ENCODE measurements around the gene CFAP221.

The CFAP221 gene

GRCh38 chr2:119644186-119644585 is 99.9 kb downstream of the CFAP221 start:
- Histone ChIP-seq H3K4me3 (ENCODE audit: insufficient read length, low read depth) (no peak overlapping the region), H3K9me3 (ENCODE audit: insufficient read depth, low read length) (no peaks in the 10 kb centered on the region), H3K4me1 (ENCODE audit: insufficient read depth, insufficient read length) (peaks cover 3% of the 10 kb centered on the region), H3K27me3 (ENCODE audit: insufficient read depth, insufficient read length) (peaks cover 12% of the 10 kb centered on the region), H3K9ac (ENCODE audit: insufficient read length, low read depth) (no peak overlapping the region), H3K36me3 (ENCODE audit: insufficient read depth, insufficient read length, low read length) (no peaks in the 10 kb centered on the region)
- DNase-seq (ENCODE audit: low read depth, low spot score): no peak
- TF ChIP-seq YY1 (IDR thresholded peaks at IDR 0.05; ENCODE audit: insufficient read depth, insufficient read length): no peak
- TF ChIP-seq ZNF274 (IDR thresholded peaks at IDR 0.05; ENCODE audit: low read depth, low read length): no peak
- TF ChIP-seq SUZ12 (IDR thresholded peaks at IDR 0.05; ENCODE audit: extremely low read depth, insufficient read depth, insufficient read length): no peak

- H3K9ac ChIP-seq (ENCODE audit: insufficient read length, low read depth): no peak overlapping the region
- peaks cover 8% of the 10 kb centered on the region for H3K27me3 ChIP-seq (ENCODE audit: insufficient read depth, insufficient read length)
- no peaks in the 10 kb centered on the region for H3K36me3 ChIP-seq (ENCODE audit: insufficient read depth, insufficient read length, low read length)
- H3K9me3 ChIP-seq (ENCODE audit: insufficient read depth, low read length): no peaks in the 10 kb centered on the region
- DNase-seq (ENCODE audit: low read depth, low spot score): no peak
- no peak overlapping the region for H3K4me3 ChIP-seq (ENCODE audit: insufficient read length, low read depth)
- TF ChIP-seq YY1 (IDR thresholded peaks at IDR 0.05; ENCODE audit: insufficient read depth, insufficient read length) (no peak), ZNF274 (IDR thresholded peaks at IDR 0.05; ENCODE audit: low read depth, low read length) (no peak), SUZ12 (IDR thresholded peaks at IDR 0.05; ENCODE audit: extremely low read depth, insufficient read depth, insufficient read length) (no peak)
- no peaks in the 10 kb centered on the region for H3K4me1 ChIP-seq (ENCODE audit: insufficient read depth, insufficient read length)
Measured at GRCh38 chr2:119645173-119645855, 101.1 kb downstream of the CFAP221 start.

- TF ChIP-seq YY1 (IDR thresholded peaks at IDR 0.05; ENCODE audit: insufficient read depth, insufficient read length): no peak
- TF ChIP-seq SUZ12 (IDR thresholded peaks at IDR 0.05; ENCODE audit: extremely low read depth, insufficient read depth, insufficient read length): no peak
- no peak for TF ChIP-seq ZNF274 (IDR thresholded peaks at IDR 0.05; ENCODE audit: low read depth, low read length)
- H3K4me1 ChIP-seq (ENCODE audit: insufficient read depth, insufficient read length): no peaks in the 10 kb centered on the region
- no peak for DNase-seq (ENCODE audit: low read depth, low spot score)
- H3K4me3 ChIP-seq (ENCODE audit: insufficient read length, low read depth): no peak overlapping the region
- H3K36me3 ChIP-seq (ENCODE audit: insufficient read depth, insufficient read length, low read length): no peaks in the 10 kb centered on the region
- H3K9ac ChIP-seq (ENCODE audit: insufficient read length, low read depth): no peak overlapping the region
- peaks cover 3% of the 10 kb centered on the region for H3K27me3 ChIP-seq (ENCODE audit: insufficient read depth, insufficient read length)
- no peaks in the 10 kb centered on the region for H3K9me3 ChIP-seq (ENCODE audit: insufficient read depth, low read length)
Measured at GRCh38 chr2:119646149-119646548, 101.9 kb downstream of the CFAP221 start.

- Histone ChIP-seq H3K36me3 (ENCODE audit: insufficient read depth, insufficient read length, low read length) (no peaks in the 10 kb centered on the region), H3K4me1 (ENCODE audit: insufficient read depth, insufficient read length) (no peaks in the 10 kb centered on the region)
Measured at GRCh38 chr2:119647440-119648169, 103.4 kb downstream of the CFAP221 start.

GRCh38 chr2:119649364-119649917 is 105.2 kb downstream of the CFAP221 start:
- DNase-seq (ENCODE audit: low read depth, low spot score): no peak
- TF ChIP-seq YY1 (IDR thresholded peaks at IDR 0.05; ENCODE audit: insufficient read depth, insufficient read length) (no peak), SUZ12 (IDR thresholded peaks at IDR 0.05; ENCODE audit: extremely low read depth, insufficient read depth, insufficient read length) (no peak), ZNF274 (IDR thresholded peaks at IDR 0.05; ENCODE audit: low read depth, low read length) (no peak)
- no peak overlapping the region for H3K4me3 ChIP-seq (ENCODE audit: insufficient read length, low read depth)

More at GRCh38 chr2:119647440-119648169, 103.4 kb downstream of the CFAP221 start:
- Histone ChIP-seq H3K9ac (ENCODE audit: insufficient read length, low read depth) (no peak overlapping the region), H3K27me3 (ENCODE audit: insufficient read depth, insufficient read length) (no peaks in the 10 kb centered on the region), H3K4me3 (ENCODE audit: insufficient read length, low read depth) (no peak overlapping the region), H3K9me3 (ENCODE audit: insufficient read depth, low read length) (no peaks in the 10 kb centered on the region)
- no peak for DNase-seq (ENCODE audit: low read depth, low spot score)
- TF ChIP-seq ZNF274 (IDR thresholded peaks at IDR 0.05; ENCODE audit: low read depth, low read length): no peak
- TF ChIP-seq SUZ12 (IDR thresholded peaks at IDR 0.05; ENCODE audit: extremely low read depth, insufficient read depth, insufficient read length): no peak

GRCh38 chr2:119650206-119650605 is 106.0 kb downstream of the CFAP221 start:
- no peak for TF ChIP-seq SUZ12 (IDR thresholded peaks at IDR 0.05; ENCODE audit: extremely low read depth, insufficient read depth, insufficient read length)
- TF ChIP-seq ZNF274 (IDR thresholded peaks at IDR 0.05; ENCODE audit: low read depth, low read length): no peak
- no peak for TF ChIP-seq YY1 (IDR thresholded peaks at IDR 0.05; ENCODE audit: insufficient read depth, insufficient read length)
- H3K9ac ChIP-seq (ENCODE audit: insufficient read length, low read depth): no peak overlapping the region
- no peaks in the 10 kb centered on the region for H3K36me3 ChIP-seq (ENCODE audit: insufficient read depth, insufficient read length, low read length)
- no peak overlapping the region for H3K4me3 ChIP-seq (ENCODE audit: insufficient read length, low read depth)
- H3K27me3 ChIP-seq (ENCODE audit: insufficient read depth, insufficient read length): no peaks in the 10 kb centered on the region
- DNase-seq (ENCODE audit: low read depth, low spot score): no peak
- H3K4me1 ChIP-seq (ENCODE audit: insufficient read depth, insufficient read length): no peaks in the 10 kb centered on the region
- H3K9me3 ChIP-seq (ENCODE audit: insufficient read depth, low read length): no peaks in the 10 kb centered on the region

More at GRCh38 chr2:119649364-119649917, 105.2 kb downstream of the CFAP221 start:
- no peaks in the 10 kb centered on the region for H3K4me1 ChIP-seq (ENCODE audit: insufficient read depth, insufficient read length)
- H3K27me3 ChIP-seq (ENCODE audit: insufficient read depth, insufficient read length): no peaks in the 10 kb centered on the region
- no peak overlapping the region for H3K9ac ChIP-seq (ENCODE audit: insufficient read length, low read depth)
- no peaks in the 10 kb centered on the region for H3K36me3 ChIP-seq (ENCODE audit: insufficient read depth, insufficient read length, low read length)
- no peaks in the 10 kb centered on the region for H3K9me3 ChIP-seq (ENCODE audit: insufficient read depth, low read length)

- no peak for DNase-seq (ENCODE audit: low read depth, low spot score)
- Histone ChIP-seq H3K9ac (ENCODE audit: insufficient read length, low read depth) (no peak overlapping the region), H3K4me3 (ENCODE audit: insufficient read length, low read depth) (no peak overlapping the region), H3K27me3 (ENCODE audit: insufficient read depth, insufficient read length) (no peaks in the 10 kb centered on the region), H3K4me1 (ENCODE audit: insufficient read depth, insufficient read length) (no peaks in the 10 kb centered on the region), H3K36me3 (ENCODE audit: insufficient read depth, insufficient read length, low read length) (no peaks in the 10 kb centered on the region), H3K9me3 (ENCODE audit: insufficient read depth, low read length) (no peaks in the 10 kb centered on the region)
- no peak for TF ChIP-seq ZNF274 (IDR thresholded peaks at IDR 0.05; ENCODE audit: low read depth, low read length)
- TF ChIP-seq YY1 (IDR thresholded peaks at IDR 0.05; ENCODE audit: insufficient read depth, insufficient read length): no peak
- TF ChIP-seq SUZ12 (IDR thresholded peaks at IDR 0.05; ENCODE audit: extremely low read depth, insufficient read depth, insufficient read length): no peak
Measured at GRCh38 chr2:119650846-119651370, 106.7 kb downstream of the CFAP221 start.

All from NT2/D1 (cell line).